GM20000 (cell line): ENCODE results near the gene SH3D19.

Source experiments
- DNase-seq: peaks from one replicate; pipeline ENCODE4 v3.0.0; 2012; ENCODE audit warnings: low spot score
- CTCF ChIP-seq: IDR thresholded peaks from 2 replicates; pipeline ENCODE4 v1.5.1; 2012; ENCODE audit warnings: mild to moderate bottlenecking, control low read depth; ENCODE audit errors: extremely low read depth, missing control alignments

SH3D19 gene

GRCh38 chr4:151319490-151319889, 5.9 kb downstream of the SH3D19 start:
- no peak for DNase-seq
- TF ChIP-seq CTCF, result no peak

- TF ChIP-seq CTCF, result no peak
Observed at GRCh38 chr4:151318307-151319006, 6.9 kb downstream of the SH3D19 start.

GRCh38 chr4:151316645-151317044, 8.8 kb downstream of the SH3D19 start:
- no peak for TF ChIP-seq CTCF
- no peak for DNase-seq

More at GRCh38 chr4:151318307-151319006, 6.9 kb downstream of the SH3D19 start:
- DNase-seq, result no peak

GRCh38 chr4:151315212-151315886, 10.1 kb downstream of the SH3D19 start:
- TF ChIP-seq CTCF, result no peak
- DNase-seq, result no peak

- DNase-seq, result no peak
- TF ChIP-seq CTCF, result no peak
Observed at GRCh38 chr4:151314479-151314878, 10.9 kb downstream of the SH3D19 start.

GRCh38 chr4:151314010-151314355, 11.4 kb downstream of the SH3D19 start:
- TF ChIP-seq CTCF, result no peak
- DNase-seq, result no peak

- no peak for DNase-seq
- no peak for TF ChIP-seq CTCF
Observed at GRCh38 chr4:151313306-151314009, 11.9 kb downstream of the SH3D19 start.
